HG02623 (cell line): Measurements from ENCODE around the gene FCRL6.

ENCODE experiments used
- ATAC-seq: cut with Tn5 transposase; IDR thresholded peaks from one replicate; pipeline ENCODE4 v1.9.1; 2021; ENCODE audit warnings: moderate library complexity; ENCODE audit not compliant: unreplicated experiment

Gene FCRL6

GRCh38 chr1:159862031-159862430 lies 59.9 kb downstream of the FCRL6 start:
- ATAC-seq = no peak

- ATAC-seq = no peak
Observed at GRCh38 chr1:159862557-159862956, 60.4 kb downstream of the FCRL6 start, which contains the start of gene VSIG8. Gene VSIG8, minus strand, starts transcription at chr1:159862657. Its CDS starts 136 bp downstream, at chr1:159862521.

GRCh38 chr1:159864262-159864661 lies 62.1 kb downstream of the FCRL6 start:
- ATAC-seq = no peak
